NCI-H1930 (cell line): ENCODE results near the gene OSGIN1.

ENCODE experiments used
- DNase-seq, 2 experiments: peaks; one replicate each; lab custom pipeline; 2025; lab: John Stamatoyannopoulos, UW

Gene OSGIN1

DNA sequence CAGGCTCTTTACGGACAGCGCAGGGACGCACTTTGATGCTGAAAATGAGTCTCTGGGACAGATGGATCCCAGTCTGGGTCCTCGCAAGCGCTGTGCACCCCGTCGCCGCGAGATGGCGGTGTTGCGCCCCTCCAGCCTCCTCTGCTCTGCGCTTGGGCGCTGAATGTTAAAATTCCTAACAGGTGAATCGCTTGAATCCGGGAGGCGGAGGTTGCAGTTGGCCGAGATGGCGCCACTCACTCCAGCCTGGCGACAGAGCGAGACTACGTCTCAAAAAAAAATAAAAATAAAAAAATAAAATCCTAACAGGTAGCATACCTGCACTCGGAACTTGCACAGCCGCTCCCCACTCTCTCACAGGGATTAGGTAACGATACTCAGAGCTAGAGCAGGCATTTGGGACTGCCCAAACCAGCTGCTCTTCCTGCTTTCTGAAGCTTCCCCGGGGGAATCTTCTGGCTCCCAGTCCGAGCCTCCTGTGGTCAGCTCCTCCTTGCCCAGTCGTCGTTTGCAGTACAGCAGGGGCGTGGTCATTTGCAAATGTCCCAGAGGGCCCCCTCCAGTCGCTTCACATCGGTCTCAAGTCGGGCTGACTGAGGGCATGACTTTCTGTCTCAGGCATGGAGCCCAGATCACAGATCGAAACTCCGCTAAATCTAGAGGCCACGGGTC is 26.2 kb upstream of the OSGIN1 start:
- peak; percentile 7 to 24 for DNase-seq

- no peak for DNase-seq
These were observed 24.5 kb upstream of the OSGIN1 start for GRCh38 chr16:83928341-83929055.

DNA sequence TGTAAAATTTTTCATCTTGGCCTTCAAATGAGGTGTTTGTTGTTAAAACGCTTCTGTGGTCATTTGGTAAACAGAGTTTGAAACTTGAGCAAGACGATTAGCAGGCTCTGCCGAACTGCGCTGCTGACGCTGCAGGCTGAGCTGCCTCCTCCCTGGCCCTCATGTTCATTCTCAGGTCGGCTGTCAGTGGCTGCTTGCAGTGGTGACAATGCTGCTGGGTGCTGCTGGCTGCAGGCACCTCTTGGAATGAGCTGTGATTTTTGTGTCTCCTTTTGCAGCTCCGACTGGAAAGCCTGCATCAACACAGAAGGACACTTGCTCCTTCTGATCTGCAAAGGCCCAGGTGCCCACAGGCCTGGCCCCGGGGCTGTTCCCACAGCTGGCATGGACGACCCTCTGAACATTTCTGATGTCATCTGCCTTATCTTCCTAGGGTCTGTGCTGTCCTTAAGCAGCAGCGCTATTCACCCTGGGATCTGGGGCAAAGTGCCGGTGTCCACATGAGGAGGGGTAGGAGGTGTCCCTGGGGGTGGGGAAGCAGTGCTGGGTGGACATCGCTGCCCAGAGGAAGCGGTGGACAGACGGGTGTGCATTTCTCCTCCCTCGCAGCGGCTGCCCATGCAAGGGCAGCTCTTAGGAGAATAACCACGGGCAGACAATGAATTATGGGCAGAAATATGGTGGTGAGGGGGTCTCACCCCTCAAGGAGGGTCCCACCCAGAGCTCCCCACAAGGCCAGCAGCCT is 23.1 kb upstream of the OSGIN1 start:
- no peak for DNase-seq

DNA sequence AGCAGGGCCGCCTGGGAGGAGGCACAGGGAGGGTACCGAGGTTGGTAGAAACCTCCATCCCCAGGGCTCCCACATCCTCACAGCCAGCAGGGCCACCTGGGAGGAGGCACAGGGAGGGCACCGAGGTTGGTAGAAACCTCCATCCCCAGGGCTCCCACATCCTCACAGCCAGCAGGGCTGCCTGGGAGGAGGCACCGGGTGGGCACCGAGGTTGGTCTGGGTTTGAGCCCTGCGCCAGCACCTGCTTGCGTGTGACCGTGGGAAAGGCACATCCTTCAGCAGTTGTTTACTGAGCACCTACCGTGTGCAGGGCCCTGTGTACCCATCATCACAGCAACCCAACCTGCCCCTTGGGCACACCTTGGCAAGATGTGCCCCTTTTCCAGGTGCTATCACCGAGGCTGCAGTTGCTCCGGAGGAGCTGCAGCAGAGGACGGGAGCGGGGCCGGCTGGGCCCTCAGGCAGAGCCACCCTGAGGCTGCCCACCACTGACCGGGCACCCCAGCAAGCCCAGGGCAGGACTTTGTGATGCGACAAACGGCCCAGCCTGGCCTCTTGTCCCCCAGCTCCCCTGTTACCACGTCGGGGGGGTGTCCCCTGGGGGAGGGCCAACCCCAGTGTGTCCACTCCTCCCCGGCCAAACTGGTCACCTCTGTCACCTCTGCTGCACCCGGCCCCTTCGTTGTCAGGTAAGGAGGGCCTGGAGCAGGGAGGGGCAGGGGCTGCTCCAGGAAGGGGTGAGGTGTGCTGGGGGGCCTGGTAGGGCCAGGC is 22.1 kb upstream of the OSGIN1 start:
- no peak for DNase-seq

DNA sequence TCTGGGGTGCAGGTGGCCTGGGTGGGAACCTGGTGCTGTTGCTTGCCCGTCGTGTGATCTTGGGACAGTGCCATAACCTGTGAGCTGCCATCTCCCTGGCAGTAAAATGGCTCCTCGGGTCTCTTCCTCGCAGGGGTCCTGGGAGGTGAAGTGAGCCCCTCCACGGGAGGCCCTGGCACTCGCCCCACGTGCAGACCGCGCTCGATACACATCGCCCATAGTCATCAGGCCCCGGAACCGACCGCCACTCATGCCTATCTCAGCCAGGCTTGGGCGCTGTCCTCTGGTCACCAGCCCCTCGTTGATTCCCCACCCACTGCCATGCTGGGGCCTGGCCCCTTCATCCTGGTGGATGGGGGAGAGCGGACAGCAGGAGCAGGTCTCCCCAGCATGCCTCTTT is 21.5 kb upstream of the OSGIN1 start:
- no peak for DNase-seq

DNA sequence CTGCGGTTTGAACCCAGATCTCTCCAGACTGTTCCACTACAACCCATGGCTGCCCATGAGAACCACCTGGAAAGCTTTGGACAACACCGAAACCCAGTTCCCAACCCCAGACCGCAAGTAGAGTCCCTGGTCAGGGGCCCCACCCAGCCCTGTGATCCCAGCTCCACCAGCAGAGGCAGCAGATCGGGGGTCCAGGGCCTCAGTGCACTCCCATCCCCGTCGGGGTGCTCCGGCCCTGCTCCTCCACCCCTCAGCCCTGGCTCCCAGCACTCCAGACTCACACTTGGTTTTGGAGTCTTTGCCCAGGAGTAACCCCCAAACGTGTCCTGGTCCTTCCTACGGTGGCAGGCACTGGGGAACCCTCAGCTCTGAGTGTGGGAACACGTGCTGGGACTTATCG is 20.7 kb upstream of the OSGIN1 start:
- DNase-seq = no peak

- no peak for DNase-seq
These were observed 19.9 kb upstream of the OSGIN1 start for GRCh38 chr16:83932955-83933673.

GRCh38 chr16:83933885-83934683 is 19.0 kb upstream of the OSGIN1 start:
- DNase-seq = no peak

DNA sequence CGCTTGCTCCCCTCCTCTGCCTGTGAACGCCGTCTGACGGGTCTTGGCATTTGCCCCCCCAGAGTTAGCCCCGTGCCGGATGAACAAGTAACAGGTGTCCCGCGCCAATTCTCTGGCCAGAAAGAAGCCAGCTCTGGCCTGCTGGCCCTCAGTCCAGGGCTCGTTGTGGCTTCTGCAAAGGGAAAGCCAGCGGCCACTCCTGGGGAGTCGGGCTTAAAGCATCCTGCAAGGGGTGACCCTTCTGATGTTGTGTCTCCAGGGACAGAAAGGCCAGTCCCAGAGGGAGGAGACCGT is 18.4 kb upstream of the OSGIN1 start:
- DNase-seq = no peak

- no peak for DNase-seq
These were observed 17.8 kb upstream of the OSGIN1 start for GRCh38 chr16:83935005-83935857.

DNA sequence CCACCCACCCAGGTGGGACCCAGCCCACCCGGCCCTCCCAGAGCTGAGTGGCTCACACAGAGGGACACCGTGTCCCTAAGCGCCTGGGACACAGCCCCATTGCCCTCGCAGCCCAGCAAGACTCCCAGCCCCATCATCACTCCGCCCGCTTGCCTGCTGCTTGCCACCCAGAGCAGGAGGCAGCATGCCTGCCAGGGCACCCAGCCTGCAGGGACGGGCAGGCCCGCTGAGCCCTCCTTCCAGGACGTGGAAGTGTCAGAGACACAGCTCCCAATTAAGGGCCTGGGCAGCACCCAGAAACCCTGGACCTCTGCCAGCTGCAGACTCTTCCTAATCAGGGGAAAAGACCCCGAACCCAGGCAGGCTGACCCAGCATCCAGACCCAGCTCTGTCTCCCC is 17.2 kb upstream of the OSGIN1 start:
- no peak for DNase-seq

- no peak for DNase-seq
These were observed 16.4 kb upstream of the OSGIN1 start for GRCh38 chr16:83936581-83937165.

- no peak for DNase-seq
These were observed 15.8 kb upstream of the OSGIN1 start for GRCh38 chr16:83937267-83937666.

DNA sequence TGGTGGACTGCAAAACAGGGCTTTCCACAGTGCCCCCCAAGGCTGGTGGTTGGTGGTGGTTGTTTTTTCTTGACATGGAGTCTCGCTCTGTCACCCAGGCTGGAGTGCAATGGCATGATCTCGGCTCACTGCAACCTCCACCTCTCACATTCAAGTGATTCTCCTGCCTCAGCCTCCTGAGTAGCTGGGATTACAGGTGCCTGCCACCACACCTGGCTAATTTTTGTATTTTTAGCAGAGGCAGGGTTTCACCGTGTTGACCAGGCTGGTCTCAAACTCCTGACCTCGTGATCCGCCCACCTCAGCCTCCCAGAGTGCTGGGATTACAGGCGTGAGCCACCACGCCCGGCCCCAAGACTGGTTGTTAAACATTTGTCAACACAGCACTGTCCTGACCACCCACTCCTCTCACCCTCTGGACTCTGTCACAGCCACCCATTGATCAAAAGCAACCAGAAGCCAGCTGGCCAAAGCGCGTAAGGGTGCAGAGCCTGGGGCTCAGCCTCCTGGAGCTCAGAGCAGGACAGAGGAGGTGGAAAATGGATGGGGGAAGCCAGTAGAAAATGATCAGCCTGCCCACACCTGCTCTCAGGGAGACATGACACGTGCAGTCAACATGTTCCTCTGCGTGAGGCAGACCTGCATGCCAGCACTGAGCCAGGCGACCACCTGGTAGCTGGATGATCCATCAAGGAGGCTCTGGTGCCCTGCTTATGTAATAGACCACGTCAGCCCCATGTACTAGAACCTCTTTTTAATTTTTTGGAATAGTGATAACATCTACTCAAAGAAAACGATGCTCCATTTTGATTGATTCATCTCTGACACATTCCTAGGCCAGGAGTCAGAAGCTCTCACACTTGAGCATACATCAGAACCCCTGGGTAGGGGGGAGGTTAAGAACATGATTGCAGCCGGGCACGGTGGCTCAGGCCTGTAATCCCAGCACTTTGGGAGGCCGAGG is 14.8 kb upstream of the OSGIN1 start:
- DNase-seq = no peak

GRCh38 chr16:83939266-83939855 is 13.7 kb upstream of the OSGIN1 start:
- no peak for DNase-seq

DNA sequence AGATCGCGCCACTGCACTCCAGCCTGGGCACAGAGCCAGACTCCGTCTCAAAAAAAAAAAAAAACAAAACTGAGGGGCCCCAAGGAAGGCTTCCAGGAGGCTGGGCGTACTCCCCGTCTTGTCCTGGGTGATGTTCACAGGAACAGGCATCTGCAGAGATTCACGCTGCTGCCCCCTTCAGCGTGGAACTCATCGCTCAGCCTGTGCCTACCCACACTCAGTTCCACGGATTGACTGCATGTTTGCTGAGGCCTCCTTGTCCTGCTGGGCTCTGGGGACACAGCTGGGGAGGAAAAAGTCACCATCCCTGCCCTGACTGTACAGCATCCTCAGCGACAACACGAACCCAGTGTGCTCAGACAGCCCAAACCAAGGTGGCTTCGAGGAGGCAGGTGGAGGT is 12.9 kb upstream of the OSGIN1 start:
- DNase-seq = no peak

DNA sequence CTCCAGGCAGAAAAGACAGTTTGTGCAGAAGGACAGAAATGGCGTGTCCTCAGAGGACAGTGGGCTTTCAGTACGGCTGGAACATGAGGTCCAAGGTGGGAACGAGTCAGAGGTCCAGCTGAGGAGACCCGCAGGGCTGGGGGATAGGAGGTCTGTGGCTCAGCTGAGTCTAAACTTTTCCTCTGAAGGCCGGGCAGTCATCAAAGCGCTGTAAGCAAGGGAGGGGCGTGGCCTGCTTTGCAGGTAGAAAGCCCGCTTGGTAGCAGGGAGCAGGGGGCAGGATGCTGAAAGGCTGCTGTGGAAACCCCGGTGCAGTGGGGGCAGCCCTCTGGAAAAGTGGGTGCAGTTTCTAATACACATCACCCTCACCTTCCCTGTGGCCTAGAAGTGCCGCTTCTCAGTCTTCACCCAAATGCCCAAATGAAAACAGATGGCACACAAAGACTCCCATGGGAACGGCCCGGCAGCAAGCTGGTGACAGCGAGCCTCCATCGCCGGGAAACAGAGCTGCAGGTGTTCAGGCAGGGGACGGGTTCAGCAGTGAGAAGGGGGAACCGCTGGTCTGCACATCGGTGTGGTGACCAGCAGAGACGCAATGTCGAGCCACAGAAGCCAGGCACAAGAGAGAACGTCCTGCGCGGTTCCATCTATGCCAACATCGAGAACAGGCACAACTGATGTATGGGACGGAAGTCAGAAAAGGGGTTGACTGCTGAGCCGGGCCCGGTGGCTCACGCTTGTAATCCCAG is 12.2 kb upstream of the OSGIN1 start:
- DNase-seq = no peak
